Measurements from ENCODE around the gene POU5F1. TPM values are rescaled to one million over a fixed set of nuclear protein-coding genes. Genes with fewer than 3 reads are reported as not detected.

The POU5F1 gene
- total and polyA plus RNA-seq, 12 donors = 0.17 to 2.8 (median 1.2) TPM; not detected in 8

DNA sequence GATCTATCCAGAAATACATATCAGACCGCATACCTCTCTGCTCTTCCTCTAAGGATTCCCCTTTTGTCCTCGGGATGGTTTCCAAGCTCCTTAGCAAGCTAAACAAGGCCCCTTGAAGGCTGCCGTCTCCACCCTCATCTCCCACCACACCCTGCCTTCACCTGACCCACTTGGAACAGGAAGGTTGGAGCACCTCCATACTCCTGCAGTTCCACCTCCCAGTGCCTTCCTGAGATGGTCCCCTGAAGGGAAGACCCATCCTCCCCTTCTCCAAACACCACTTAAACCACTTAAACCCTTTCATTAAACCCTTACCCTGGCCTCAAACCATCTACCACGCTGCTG, 8.5 kb upstream of the POU5F1 start:
- H3K27me3 ChIP-seq = no peaks in the 10 kb centered on the region
- DNase-seq = no peak
- H3K4me1 ChIP-seq (replicated peaks in 1 of 2) = no peaks in the 10 kb centered on the region
- H3K4me3 ChIP-seq = no peak overlapping the region
- intact Hi-C loops (cut with DNase I) = loop anchor here in 1 of 2 donors (10.0 kb wide), 1 partner anchor 1026 kb away; no protein-coding TSS in a partner anchor
- TF ChIP-seq CTCF (IDR thresholded peaks at IDR 0.05) (no peak), POLR2A (IDR thresholded peaks at IDR 0.05) (no peak)
- 64 to 80% (median 76%) methylated on average over 4 of the region's 4 CpGs for WGBS, 4 donors
- H3K27ac ChIP-seq = no peak overlapping the region
- no peaks in the 10 kb centered on the region for H3K36me3 ChIP-seq (replicated peaks in 1 of 2)
- no peaks in the 10 kb centered on the region for H3K9me3 ChIP-seq (replicated peaks in 1 of 3)

DNA sequence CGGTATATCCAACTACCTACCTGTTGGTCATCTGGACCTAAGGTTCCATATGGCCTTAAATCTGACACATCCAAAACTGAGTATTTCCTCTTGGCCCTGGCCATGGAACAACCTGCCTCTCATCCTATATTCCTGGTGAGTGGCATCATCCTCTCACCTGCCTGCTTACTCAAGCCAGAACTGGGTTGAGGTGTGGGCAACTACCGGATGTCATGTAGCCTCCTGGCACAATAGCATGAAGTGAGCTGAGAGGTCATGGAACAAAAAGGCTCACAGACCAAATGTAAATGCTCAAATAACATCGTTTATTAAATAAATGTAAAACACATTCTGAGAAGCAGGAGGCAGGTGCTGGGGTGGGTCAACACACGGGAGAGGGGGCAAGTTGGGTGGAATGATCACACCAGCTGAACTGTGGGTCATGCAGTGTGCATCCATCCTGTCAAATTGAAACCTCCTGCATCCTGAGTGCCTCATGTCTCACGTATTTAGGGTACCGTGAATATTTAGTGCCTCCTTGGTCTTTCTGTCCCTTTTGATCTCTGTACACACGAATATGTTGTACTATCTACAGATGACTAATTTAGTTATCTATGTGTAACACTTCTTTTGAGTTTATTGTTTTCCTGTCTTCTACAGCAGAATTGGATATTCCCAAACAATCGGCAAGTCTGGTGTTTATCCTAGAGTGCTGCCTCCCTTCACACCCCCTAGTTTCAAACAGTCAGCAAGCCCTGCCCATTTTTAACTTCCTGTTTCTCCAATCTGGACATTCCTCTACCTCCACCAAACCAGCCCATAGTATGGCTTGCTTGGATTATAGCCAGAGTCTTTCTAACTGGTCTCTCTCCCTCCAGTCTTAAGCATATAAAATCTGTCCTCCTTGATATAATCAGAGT, 7.9 kb upstream of the POU5F1 start:
- 52 to 71% (median 64%) methylated on average over 8 of the region's 8 CpGs for WGBS, 4 donors
- H3K27ac ChIP-seq = no peak overlapping the region
- TF ChIP-seq CTCF (IDR thresholded peaks at IDR 0.05) (no peak), POLR2A (IDR thresholded peaks at IDR 0.05) (no peak)
- no peaks in the 10 kb centered on the region for H3K36me3 ChIP-seq (replicated peaks in 1 of 2)
- no peak overlapping the region for H3K4me3 ChIP-seq
- H3K9me3 ChIP-seq (replicated peaks in 1 of 3) = no peaks in the 10 kb centered on the region
- no peak for DNase-seq
- no peaks in the 10 kb centered on the region for H3K4me1 ChIP-seq (replicated peaks in 1 of 2)
- intact Hi-C loops (cut with DNase I) = loop anchor here in 1 of 2 donors (10.0 kb wide), 1 partner anchor 1026 kb away; no protein-coding TSS in a partner anchor
- H3K27me3 ChIP-seq = no peaks in the 10 kb centered on the region

- H3K4me1 ChIP-seq (replicated peaks in 1 of 2) = no peaks in the 10 kb centered on the region
- intact Hi-C loops (cut with DNase I) = loop anchor here in 1 of 2 donors (10.0 kb wide), 1 partner anchor 1029 kb away; no protein-coding TSS in a partner anchor
- 81 to 88% (median 86%) methylated on average over 3 of the region's 3 CpGs for WGBS, 4 donors
- H3K9me3 ChIP-seq (replicated peaks in 1 of 3) = no peaks in the 10 kb centered on the region
- TF ChIP-seq CTCF (IDR thresholded peaks at IDR 0.05) = no peak
- TF ChIP-seq POLR2A (IDR thresholded peaks at IDR 0.05) = no peak
- DNase-seq = no peak
- no peaks in the 10 kb centered on the region for H3K36me3 ChIP-seq (replicated peaks in 1 of 2)
- H3K27me3 ChIP-seq = no peaks in the 10 kb centered on the region
- H3K27ac ChIP-seq = no peak overlapping the region
- no peak overlapping the region for H3K4me3 ChIP-seq
Measured at GRCh38 chr6:31175971-31176370, 5.5 kb upstream of the POU5F1 start.

DNA sequence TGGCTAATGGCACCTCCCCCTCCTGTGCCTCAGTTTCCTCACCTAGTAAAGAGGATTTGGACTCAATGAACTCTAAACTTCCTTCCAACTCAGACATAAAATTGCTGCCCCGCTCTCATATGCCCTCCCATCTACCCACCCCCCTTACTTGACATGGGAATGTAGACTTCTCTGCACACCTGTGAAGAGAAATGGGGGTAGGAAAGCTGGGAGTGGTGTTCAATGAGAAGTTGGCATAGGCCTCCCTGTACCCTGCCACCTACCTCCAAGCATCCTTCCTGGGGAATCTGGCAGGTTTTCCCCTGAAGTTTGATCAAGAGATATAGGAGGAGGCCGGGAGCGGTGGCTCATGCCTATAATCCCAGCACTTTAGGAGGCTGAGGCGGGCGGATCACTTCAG, 3.9 kb upstream of the POU5F1 start:
- Histone ChIP-seq H3K27me3 (no peaks in the 10 kb centered on the region), H3K27ac (no peak overlapping the region), H3K36me3 (replicated peaks in 1 of 2) (no peaks in the 10 kb centered on the region), H3K9me3 (replicated peaks in 1 of 3) (no peaks in the 10 kb centered on the region), H3K4me1 (replicated peaks in 1 of 2) (no peaks in the 10 kb centered on the region), H3K4me3 (no peak overlapping the region)
- no peak for DNase-seq
- intact Hi-C loops (cut with DNase I) = loop anchor here in 1 of 2 donors (10.0 kb wide), 1 partner anchor 1030 kb away; no protein-coding TSS in a partner anchor
- TF ChIP-seq POLR2A (IDR thresholded peaks at IDR 0.05) = no peak
- no peak for TF ChIP-seq CTCF (IDR thresholded peaks at IDR 0.05)
- 78 to 93% (median 83%) methylated on average over 5 of the region's 5 CpGs for WGBS, 4 donors

All from adrenal gland (tissue), 12 donors.